ENCODE results near the gene EVC2. TPM values are rescaled to one million over a fixed set of nuclear protein-coding genes. Genes with fewer than 3 reads are reported as not detected.

EVC2 gene
- total RNA-seq, 2 donors from 2014 or later = 9.7 to 11.7 TPM

DNA sequence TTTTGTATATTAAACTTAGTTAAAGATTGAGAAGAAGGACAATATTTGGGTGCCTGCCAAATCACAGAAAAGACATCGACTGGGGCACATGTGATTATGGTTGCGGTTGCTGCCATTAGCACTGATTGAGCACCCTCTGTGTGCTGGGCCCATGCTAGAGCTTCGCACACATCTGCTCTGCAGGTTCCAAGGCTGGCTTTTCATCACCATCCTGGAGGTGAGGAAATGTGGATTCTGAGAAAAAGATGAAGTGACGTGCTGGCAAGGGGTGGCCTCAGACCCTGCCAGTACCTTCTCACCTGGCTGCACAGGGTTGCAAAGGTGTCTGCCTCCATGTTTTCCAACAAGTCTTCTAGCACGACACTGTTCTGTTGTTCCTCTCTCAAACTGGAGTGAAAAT, 134.0 kb downstream of the EVC2 start:
- WGBS, 2 experiments (ENCODE audit: insufficient coverage in 1 of 2, insufficient read length in 1 of 2) = 87 to 100% methylated on average over 4 to 5 of the region's 5 CpGs
- H3K4me3 Mint-ChIP-seq = no peak overlapping the region
- Histone ChIP-seq H3K9ac (ENCODE audit: extremely low read depth, low read length, poor library complexity, severe bottlenecking) (no peak overlapping the region), H3K4me1 (ENCODE audit: control insufficient read depth, insufficient read depth, low read length) (no peaks in the 10 kb centered on the region), H3K4me3 (ENCODE audit: low read length) (no peak overlapping the region), H3K36me3 (ENCODE audit: control insufficient read depth, insufficient read depth, low read length) (peaks cover 8% of the 10 kb centered on the region), H3K27ac (ENCODE audit: low read depth, low read length) (no peak overlapping the region), H3K9me3 (ENCODE audit: control insufficient read depth, low read length) (no peaks in the 10 kb centered on the region), H3K27me3 (ENCODE audit: control insufficient read depth, insufficient read depth, low read length, poor library complexity, severe bottlenecking) (no peaks in the 10 kb centered on the region)
- no peak for DNase-seq
- H3K4me1 Mint-ChIP-seq = peaks cover 4% of the 10 kb centered on the region
- TF ChIP-seq, protein P1, sequence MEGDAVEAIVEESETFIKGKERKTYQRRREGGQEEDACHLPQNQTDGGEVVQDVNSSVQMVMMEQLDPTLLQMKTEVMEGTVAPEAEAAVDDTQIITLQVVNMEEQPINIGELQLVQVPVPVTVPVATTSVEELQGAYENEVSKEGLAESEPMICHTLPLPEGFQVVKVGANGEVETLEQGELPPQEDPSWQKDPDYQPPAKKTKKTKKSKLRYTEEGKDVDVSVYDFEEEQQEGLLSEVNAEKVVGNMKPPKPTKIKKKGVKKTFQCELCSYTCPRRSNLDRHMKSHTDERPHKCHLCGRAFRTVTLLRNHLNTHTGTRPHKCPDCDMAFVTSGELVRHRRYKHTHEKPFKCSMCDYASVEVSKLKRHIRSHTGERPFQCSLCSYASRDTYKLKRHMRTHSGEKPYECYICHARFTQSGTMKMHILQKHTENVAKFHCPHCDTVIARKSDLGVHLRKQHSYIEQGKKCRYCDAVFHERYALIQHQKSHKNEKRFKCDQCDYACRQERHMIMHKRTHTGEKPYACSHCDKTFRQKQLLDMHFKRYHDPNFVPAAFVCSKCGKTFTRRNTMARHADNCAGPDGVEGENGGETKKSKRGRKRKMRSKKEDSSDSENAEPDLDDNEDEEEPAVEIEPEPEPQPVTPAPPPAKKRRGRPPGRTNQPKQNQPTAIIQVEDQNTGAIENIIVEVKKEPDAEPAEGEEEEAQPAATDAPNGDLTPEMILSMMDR (conservative IDR thresholded peaks at IDR 0.05) = no peak
- no peak overlapping the region for H3K27ac Mint-ChIP-seq
- H3K9me3 Mint-ChIP-seq = no peaks in the 10 kb centered on the region
- H3K36me3 Mint-ChIP-seq (ENCODE audit: low read depth) = peaks cover 47% of the 10 kb centered on the region
- H3K27me3 Mint-ChIP-seq (ENCODE audit: insufficient read depth) = no peaks in the 10 kb centered on the region

DNA sequence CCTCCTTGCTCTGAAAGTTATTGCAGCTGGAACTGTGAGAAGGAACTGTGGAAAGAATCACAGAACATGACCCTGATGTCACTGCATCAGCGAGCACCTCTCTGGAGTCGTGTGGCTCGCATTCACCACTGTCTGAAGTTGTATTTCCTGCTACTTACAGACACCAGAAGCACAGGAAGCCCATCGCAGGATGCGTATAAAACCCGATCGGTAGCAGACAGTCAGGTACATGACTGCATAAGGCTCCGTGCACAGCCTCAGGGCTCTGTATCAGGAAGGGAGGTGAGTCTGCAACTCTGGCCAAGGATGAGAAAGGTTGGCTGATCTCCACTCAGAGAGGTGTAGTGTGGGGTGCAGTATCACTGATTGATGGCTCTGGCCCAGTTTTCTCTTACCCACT, 134.4 kb downstream of the EVC2 start:
- H3K4me3 ChIP-seq (ENCODE audit: low read length) = no peak overlapping the region
- peaks cover 8% of the 10 kb centered on the region for H3K36me3 ChIP-seq (ENCODE audit: control insufficient read depth, insufficient read depth, low read length)
- Mint-ChIP-seq H3K9me3 (no peaks in the 10 kb centered on the region), H3K27ac (no peak overlapping the region), H3K4me1 (peaks cover 4% of the 10 kb centered on the region), H3K27me3 (ENCODE audit: insufficient read depth) (no peaks in the 10 kb centered on the region), H3K36me3 (ENCODE audit: low read depth) (peaks cover 48% of the 10 kb centered on the region), H3K4me3 (no peak overlapping the region)
- no peak overlapping the region for H3K27ac ChIP-seq (ENCODE audit: low read depth, low read length)
- 98% methylated on average over 8 of the region's 8 CpGs for WGBS, 2 experiments (ENCODE audit: insufficient coverage in 1 of 2, insufficient read length in 1 of 2)
- TF ChIP-seq, protein P1 (conservative IDR thresholded peaks at IDR 0.05) = no peak
- no peak overlapping the region for H3K9ac ChIP-seq (ENCODE audit: extremely low read depth, low read length, poor library complexity, severe bottlenecking)
- no peaks in the 10 kb centered on the region for H3K27me3 ChIP-seq (ENCODE audit: control insufficient read depth, insufficient read depth, low read length, poor library complexity, severe bottlenecking)
- H3K4me1 ChIP-seq (ENCODE audit: control insufficient read depth, insufficient read depth, low read length) = no peaks in the 10 kb centered on the region
- no peaks in the 10 kb centered on the region for H3K9me3 ChIP-seq (ENCODE audit: control insufficient read depth, low read length)
- no peak for DNase-seq

DNA sequence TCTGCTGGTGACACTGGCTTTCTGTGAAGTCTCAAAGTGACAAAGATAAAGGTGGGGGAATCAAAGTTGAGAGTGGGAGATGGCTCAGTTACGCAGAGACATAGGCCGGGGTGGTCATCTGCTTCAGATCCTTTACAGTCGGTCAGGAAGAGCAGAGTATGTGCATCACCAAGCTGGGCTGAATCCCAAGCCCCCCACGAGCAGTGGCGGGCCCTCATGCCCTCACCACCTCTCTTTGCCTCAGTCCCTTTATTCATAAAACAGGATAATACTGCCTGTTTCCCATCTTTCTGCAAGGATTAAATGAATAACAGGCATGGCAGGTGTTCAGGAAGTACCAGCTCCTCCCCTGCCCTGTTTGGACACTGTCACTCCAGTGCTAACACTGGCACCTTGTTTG, 135.6 kb downstream of the EVC2 start:
- Histone ChIP-seq H3K27me3 (ENCODE audit: control insufficient read depth, insufficient read depth, low read length, poor library complexity, severe bottlenecking) (no peaks in the 10 kb centered on the region), H3K4me3 (ENCODE audit: low read length) (no peak overlapping the region), H3K27ac (ENCODE audit: low read depth, low read length) (no peak overlapping the region), H3K9ac (ENCODE audit: extremely low read depth, low read length, poor library complexity, severe bottlenecking) (no peak overlapping the region), H3K9me3 (ENCODE audit: control insufficient read depth, low read length) (no peaks in the 10 kb centered on the region), H3K4me1 (ENCODE audit: control insufficient read depth, insufficient read depth, low read length) (no peaks in the 10 kb centered on the region), H3K36me3 (ENCODE audit: control insufficient read depth, insufficient read depth, low read length) (peaks cover 8% of the 10 kb centered on the region)
- 93 to 100% methylated on average over 3 to 5 of the region's 5 CpGs for WGBS, 2 experiments (ENCODE audit: insufficient coverage in 1 of 2, insufficient read length in 1 of 2)
- H3K9me3 Mint-ChIP-seq = no peaks in the 10 kb centered on the region
- no peak for DNase-seq
- TF ChIP-seq, protein P1 (conservative IDR thresholded peaks at IDR 0.05) = no peak
- peaks cover 50% of the 10 kb centered on the region for H3K36me3 Mint-ChIP-seq (ENCODE audit: low read depth)
- H3K27ac Mint-ChIP-seq = no peak overlapping the region
- no peak overlapping the region for H3K4me3 Mint-ChIP-seq
- peaks cover 4% of the 10 kb centered on the region for H3K4me1 Mint-ChIP-seq
- no peaks in the 10 kb centered on the region for H3K27me3 Mint-ChIP-seq (ENCODE audit: insufficient read depth)
